CD14-positive monocyte (primary cell): ENCODE measurements around the gene FGFR3. TPM values are rescaled to one million over a fixed set of nuclear protein-coding genes. Genes with fewer than 3 reads are reported as not detected.

Experiments
- DNase-seq, 3 donors: peaks; one replicate each; pipeline ENCODE4 v3.0.0-alpha.2; 2011 to 2022
- H2AFZ ChIP-seq: 2 replicates; pipeline ENCODE4 v1.6.0; 2012; ENCODE audit warnings: mild to moderate bottlenecking, low read depth, low read length, inconsistent platforms; ENCODE audit not compliant: insufficient read depth, poor library complexity, severe bottlenecking
- H3K27ac ChIP-seq, 2 donors: 1 replicate in 1 of 2; 2 replicates in 1 of 2; pipeline ENCODE4 v1.5.1; 2012 to 2013; ENCODE audit warnings: low read length in 2 of 2, control low read depth in 1 of 2, inconsistent platforms in 1 of 2, low read depth in 1 of 2, mild to moderate bottlenecking in 1 of 2
- H3K27me3 ChIP-seq, 2 donors: one replicate each; pipeline versions ENCODE4 v1.6.0 to v1.6.1; 2011 to 2013; ENCODE audit warnings: low read length in 2 of 2; ENCODE audit not compliant: control insufficient read depth in 2 of 2, insufficient read depth in 2 of 2
- H3K36me3 ChIP-seq, 2 donors: replicated peaks in 1 of 2; 1 replicate in 1 of 2; 2 replicates in 1 of 2; pipeline versions ENCODE4 v1.5.1 to v1.6.1; 2012 to 2013; ENCODE audit warnings: low read length in 2 of 2, control low read depth in 1 of 2, inconsistent platforms in 1 of 2, mild to moderate bottlenecking in 1 of 2; ENCODE audit not compliant: insufficient read depth in 2 of 2, control insufficient read depth in 1 of 2
- H3K4me1 ChIP-seq, 2 donors: 1 replicate in 1 of 2; 2 replicates in 1 of 2; pipeline versions ENCODE4 v1.5.1 to v1.6.1; 2012 to 2013; ENCODE audit warnings: low read length in 2 of 2, control low read depth in 1 of 2, inconsistent platforms in 1 of 2, mild to moderate bottlenecking in 1 of 2, moderate library complexity in 1 of 2; ENCODE audit not compliant: insufficient read depth in 2 of 2, control insufficient read depth in 1 of 2
- H3K4me2 ChIP-seq: replicated peaks from 2 replicates; pipeline ENCODE3; 2012; ENCODE audit warnings: low read length, moderate library complexity, mild to moderate bottlenecking; ENCODE audit not compliant: poor library complexity, severe bottlenecking; ENCODE audit errors: extremely low read depth
- H3K4me3 ChIP-seq, 3 experiments: fragments of 200-600 bp in 1 of 3; sonication (generic) in 1 of 3; replicated peaks in 1 of 3; 1 replicate in 2 of 3; 2 replicates in 1 of 3; pipeline ENCODE4 v1.5.1; 2011 to 2013; ENCODE audit warnings: low read length in 3 of 3, mild to moderate bottlenecking in 3 of 3, control low read depth in 2 of 3, low read depth in 2 of 3, inconsistent platforms in 1 of 3, moderate library complexity in 1 of 3
- H3K79me2 ChIP-seq: 2 replicates; pipeline ENCODE4 v1.6.0; 2012; ENCODE audit warnings: mild to moderate bottlenecking, control low read depth, inconsistent platforms, low read length, moderate library complexity; ENCODE audit not compliant: insufficient read depth
- H3K9ac ChIP-seq: 2 replicates; pipeline ENCODE4 v1.6.0; 2017; ENCODE audit warnings: low read length, mild to moderate bottlenecking; ENCODE audit not compliant: insufficient read depth, poor library complexity, severe bottlenecking
- H3K9me3 ChIP-seq, 2 donors: replicated peaks in 1 of 2; 1 replicate in 1 of 2; 2 replicates in 1 of 2; pipeline versions ENCODE4 v1.5.1 to v1.6.1; 2012 to 2013; ENCODE audit warnings: low read length in 2 of 2, control low read depth in 1 of 2; ENCODE audit not compliant: control insufficient read depth in 1 of 2, insufficient read depth in 1 of 2
- H4K20me1 ChIP-seq: 2 replicates; pipeline ENCODE4 v1.6.0; 2012; ENCODE audit warnings: mild to moderate bottlenecking, low read length, control low read depth, moderate library complexity; ENCODE audit not compliant: insufficient read depth
- H3K27ac Mint-ChIP-seq, 7 donors: one replicate each; pipeline ENCODE4 v1.8.0; 2020; ENCODE audit warnings: mild to moderate bottlenecking in 7 of 7, mixed read lengths in 7 of 7, moderate library complexity in 6 of 7, inconsistent platforms in 2 of 7
- H3K27me3 Mint-ChIP-seq, 3 donors: one replicate each; pipeline ENCODE4 v1.8.0; 2021 to 2022; ENCODE audit warnings: low read depth in 3 of 3, mild to moderate bottlenecking in 3 of 3, mixed read lengths in 3 of 3, moderate library complexity in 3 of 3, inconsistent platforms in 1 of 3
- H3K36me3 Mint-ChIP-seq, 2 donors: one replicate each; pipeline ENCODE4 v1.8.0; 2020; ENCODE audit warnings: mixed read lengths in 2 of 2, inconsistent platforms in 1 of 2, mild to moderate bottlenecking in 1 of 2
- H3K4me1 Mint-ChIP-seq: one replicate; pipeline ENCODE4 v1.8.0; 2020; ENCODE audit warnings: mild to moderate bottlenecking, mixed read lengths
- H3K4me3 Mint-ChIP-seq, 2 donors: one replicate each; pipeline ENCODE4 v1.8.0; 2020; ENCODE audit warnings: mild to moderate bottlenecking in 2 of 2, mixed read lengths in 2 of 2, moderate library complexity in 1 of 2
- H3K9me3 Mint-ChIP-seq, 7 donors: one replicate each; pipeline ENCODE4 v1.8.0; 2020 to 2022; ENCODE audit warnings: mixed read lengths in 7 of 7, mild to moderate bottlenecking in 6 of 7, moderate library complexity in 6 of 7, inconsistent platforms in 2 of 7
- CTCF ChIP-seq: fragments of 200-600 bp; IDR thresholded peaks from one replicate; pipeline ENCODE4 v1.8.0; 2022; ENCODE audit warnings: antibody characterized with exemption, mild to moderate bottlenecking
- WGBS: methylation state at CpG from one replicate; pipeline ENCODE4 v1.1.5; 2013; ENCODE audit warnings: missing lambda C conversion rate; ENCODE audit not compliant: insufficient coverage; 5-methylcytosine and 5-hydroxymethylcytosine counted together
- intact Hi-C, 2 donors: fragments of 100-400 bp; cut with micrococcal nuclease; formaldehyde crosslinking; loops; one replicate each; pipeline versions ENCODE4 v1.15.0 to v1.15.1; 2023
- polyA plus RNA-seq, 3 donors: library from polyadenylated mRNA; depleted of rRNA in 1 of 3; unstranded in 2 of 3; stranded (reverse) in 1 of 3; fragments of 300-500 nt in 2 of 3; fragments of >200 nt in 1 of 3; fragmentation: Illumina TruSeq in 2 of 3; gene quantifications; 1 replicate in 2 of 3; 2 replicates in 1 of 3; pipeline ENCODE4 v1.2.3, GENCODE V29; 2012 to 2021

Gene FGFR3
- polyA plus RNA-seq, 3 donors, result 0.07 TPM; not detected in 2

- no peak overlapping the region for H3K27ac Mint-ChIP-seq
Measured at GRCh38 chr4:1846580-1846979, 53.5 kb downstream of the FGFR3 start.

GRCh38 chr4:1850276-1850675 is 57.2 kb downstream of the FGFR3 start:
- H3K27ac Mint-ChIP-seq, result no peak overlapping the region
- Histone ChIP-seq H3K36me3 (peaks cover 15 to 37% of the 10 kb centered on the region in 2 donors), H3K4me2 (no peak overlapping the region), H3K4me1 (peaks cover 8 to 9% of the 10 kb centered on the region in 2 donors), H3K27ac (no peak overlapping the region), H3K9me3 (no peaks in the 10 kb centered on the region), H2AFZ (no peak overlapping the region), H3K27me3 (no peaks in the 10 kb centered on the region), H3K79me2 (peaks cover 51% of the 10 kb centered on the region), H4K20me1 (peaks cover 29% of the 10 kb centered on the region), H3K9ac (no peak overlapping the region), H3K4me3 (no peak overlapping the region)
- intact Hi-C loops, result loop anchor here (10.0 kb wide), 3 partner anchors 55 to 1115 kb away; partner anchors contain the start of genes GRK4 (in 2 of the 2), NOP14 (in 2 of the 2), TACC3 (in 1 of the 2) and TMEM129 (in 1 of the 2)
- WGBS, result 94% methylated on average over 4 of the region's 10 CpGs
- no peaks in the 10 kb centered on the region for H3K27me3 Mint-ChIP-seq
- H3K36me3 Mint-ChIP-seq, result peaks cover 25 to 49% of the 10 kb centered on the region in 2 donors
- DNase-seq, result no peak
- H3K9me3 Mint-ChIP-seq, result peaks cover 0 to 2% (median 0%) of the 10 kb centered on the region in 7 donors
- H3K4me1 Mint-ChIP-seq, result peaks cover 15% of the 10 kb centered on the region
- no peak overlapping the region for H3K4me3 Mint-ChIP-seq
- no peak for TF ChIP-seq CTCF

More at GRCh38 chr4:1846580-1846979, 53.5 kb downstream of the FGFR3 start:
- peaks cover 0 to 2% (median 0%) of the 10 kb centered on the region in 7 donors for H3K9me3 Mint-ChIP-seq
- no peak for TF ChIP-seq CTCF
- Histone ChIP-seq H3K4me2 (no peak overlapping the region), H3K4me3 (no peak overlapping the region), H3K9me3 (no peaks in the 10 kb centered on the region), H3K9ac (no peak overlapping the region), H2AFZ (no peak overlapping the region), H3K27ac (no peak overlapping the region), H3K36me3 (peaks cover 36 to 64% of the 10 kb centered on the region in 2 donors), H3K4me1 (no peaks in the 10 kb centered on the region), H3K27me3 (no peaks in the 10 kb centered on the region), H4K20me1 (peaks cover 14% of the 10 kb centered on the region), H3K79me2 (peaks cover 24% of the 10 kb centered on the region)
- H3K4me3 Mint-ChIP-seq, result no peak overlapping the region
- peaks cover 49 to 64% of the 10 kb centered on the region in 2 donors for H3K36me3 Mint-ChIP-seq
- WGBS, result 80% methylated on average over 1 of the region's 2 CpGs
- intact Hi-C loops, result loop anchor here in 1 of 2 donors (5.0 kb wide), 1 partner anchor 61 kb away; no protein-coding TSS in a partner anchor
- no peaks in the 10 kb centered on the region for H3K27me3 Mint-ChIP-seq
- H3K4me1 Mint-ChIP-seq, result no peaks in the 10 kb centered on the region
- DNase-seq, result no peak
